GM23338 (cell line): ENCODE measurements around the gene FHDC1. TPM values are rescaled to one million over a fixed set of nuclear protein-coding genes. Genes with fewer than 3 reads are reported as not detected.

Experiments used
- ATAC-seq: fragments of 200-7000 bp; cut with Tn5 transposase; 3 replicates; pipeline ENCODE4 v1.9.1; 2020
- DNase-seq: peaks from one replicate; pipeline ENCODE4 v3.0.0-alpha.2; 2015; ENCODE audit warnings: low spot score
- H2AFZ ChIP-seq: fragments of 200-600 bp; sonication (generic); 2 replicates; pipeline ENCODE4 v1.8.0; 2016; ENCODE audit warnings: antibody characterized with exemption, mild to moderate bottlenecking, moderate library complexity
- H3F3A ChIP-seq: fragments of 200-600 bp; sonication (generic); replicated peaks from 2 replicates; pipeline ENCODE4 v1.8.0; 2017; ENCODE audit warnings: antibody characterized with exemption, mixed run types, low read depth
- H3K27ac ChIP-seq: fragments of 200-600 bp; sonication (generic); 2 replicates; pipeline ENCODE4 v1.6.1; 2016; ENCODE audit warnings: low read depth
- H3K27me3 ChIP-seq: fragments of 200-600 bp; sonication (generic); 2 replicates; pipeline ENCODE4 v1.8.0; 2016; ENCODE audit warnings: mild to moderate bottlenecking, mixed run types, moderate library complexity; ENCODE audit not compliant: insufficient read depth
- H3K36me3 ChIP-seq: fragments of 200-600 bp; sonication (generic); 2 replicates; pipeline ENCODE4 v1.8.0; 2016; ENCODE audit warnings: mild to moderate bottlenecking; ENCODE audit not compliant: insufficient read depth
- H3K4me1 ChIP-seq: fragments of 200-600 bp; sonication (generic); 2 replicates; pipeline ENCODE4 v1.8.0; 2016; ENCODE audit warnings: mild to moderate bottlenecking, moderate library complexity; ENCODE audit not compliant: insufficient read depth
- H3K4me2 ChIP-seq: fragments of 200-600 bp; sonication (generic); 2 replicates; pipeline ENCODE4 v1.7.1; 2017; ENCODE audit warnings: mixed run types
- H3K4me3 ChIP-seq: fragments of 200-600 bp; sonication (generic); 2 replicates; pipeline ENCODE4 v1.6.1; 2016; ENCODE audit warnings: mixed run types
- H3K79me2 ChIP-seq: fragments of 200-600 bp; sonication (generic); replicated peaks from 2 replicates; pipeline ENCODE4 v1.8.0; 2017; ENCODE audit warnings: mild to moderate bottlenecking; ENCODE audit not compliant: insufficient read depth
- H3K9me2 ChIP-seq: fragments of 200-600 bp; sonication (generic); 2 replicates; pipeline ENCODE4 v1.8.0; 2017; ENCODE audit not compliant: insufficient read depth
- H4K20me1 ChIP-seq: fragments of 200-600 bp; sonication (generic); replicated peaks from 2 replicates; pipeline ENCODE4 v1.8.0; 2017; ENCODE audit warnings: mild to moderate bottlenecking; ENCODE audit not compliant: insufficient read depth
- H3K27ac Mint-ChIP-seq: 2 replicates; pipeline ENCODE4 v1.8.0; 2020; ENCODE audit warnings: inconsistent platforms, mild to moderate bottlenecking, moderate library complexity, mixed read lengths
- H3K27me3 Mint-ChIP-seq: 3 replicates; pipeline ENCODE4 v1.8.0; 2022; ENCODE audit warnings: low read depth, mild to moderate bottlenecking, moderate library complexity, mixed read lengths, inconsistent platforms; ENCODE audit not compliant: insufficient read depth, poor library complexity
- H3K36me3 Mint-ChIP-seq: 3 replicates; pipeline ENCODE4 v1.8.0; 2021; ENCODE audit warnings: low read depth, mild to moderate bottlenecking, inconsistent platforms, moderate library complexity, mixed read lengths
- H3K4me1 Mint-ChIP-seq: 3 replicates; pipeline ENCODE4 v1.8.0; 2020; ENCODE audit warnings: mild to moderate bottlenecking, inconsistent platforms, mixed read lengths
- H3K4me3 Mint-ChIP-seq: 3 replicates; pipeline ENCODE4 v1.8.0; 2021; ENCODE audit warnings: moderate library complexity, mild to moderate bottlenecking, inconsistent platforms, mixed read lengths
- H3K9me3 Mint-ChIP-seq: 3 replicates; pipeline ENCODE4 v1.8.0; 2020; ENCODE audit warnings: moderate library complexity, mild to moderate bottlenecking, inconsistent platforms, mixed read lengths
- CREB1 ChIP-seq: fragments of 250-450 bp; sonication (Bioruptor Pico); IDR thresholded peaks from 2 replicates; pipeline ENCODE4 v1.5.0; 2020; ENCODE audit warnings: low read depth, mild to moderate bottlenecking, moderate library complexity
- EZH2phosphoT487 ChIP-seq: fragments of 200-600 bp; sonication (generic); IDR thresholded peaks from one replicate; pipeline ENCODE4 v1.8.1; 2018; ENCODE audit warnings: antibody characterized with exemption; ENCODE audit not compliant: unreplicated experiment
- NANOG ChIP-seq: IDR thresholded peaks from 2 replicates; pipeline ENCODE4 v1.6.1; 2016; ENCODE audit warnings: antibody characterized with exemption, borderline replicate concordance
- POLR2AphosphoS5 ChIP-seq: IDR thresholded peaks from 2 replicates; pipeline ENCODE4 v1.6.1; 2016; ENCODE audit warnings: antibody characterized with exemption, low read depth
- REST ChIP-seq: IDR thresholded peaks from one replicate; pipeline ENCODE4 v1.6.1; 2018; ENCODE audit warnings: antibody characterized with exemption; ENCODE audit not compliant: unreplicated experiment
- STAT1 ChIP-seq: IDR thresholded peaks from one replicate; pipeline ENCODE4 v1.6.1; 2016; ENCODE audit warnings: antibody characterized with exemption; ENCODE audit not compliant: unreplicated experiment
- ZNF114 ChIP-seq: fragments of 250-450 bp; sonication (Bioruptor Pico); IDR thresholded peaks from 2 replicates; pipeline ENCODE4 v1.5.0; 2020; ENCODE audit warnings: mild to moderate bottlenecking, moderate library complexity
- ZNF331 ChIP-seq: fragments of 250-450 bp; sonication (Bioruptor Pico); IDR thresholded peaks from 2 replicates; pipeline ENCODE4 v1.5.0; 2020; ENCODE audit warnings: low read depth, mild to moderate bottlenecking, moderate library complexity
- polyA plus RNA-seq: library from polyadenylated mRNA; unstranded; fragments of >200 nt; fragmentation: Nextera tagmentation; extraction: Ambion mirVana; gene quantifications from 2 replicates; pipeline ENCODE4 v1.2.1, GENCODE V29; 2016
- total RNA-seq: library from RNA; depleted of rRNA; stranded (reverse); fragments of >200 nt; shearing (Covaris generic); gene quantifications from 2 replicates; pipeline ENCODE4 v1.2.3, GENCODE V29; 2014
- TF ChIP-seq, protein P1 (sequence below): IDR thresholded peaks from 2 replicates; pipeline ENCODE4 v1.6.1; 2016; ENCODE audit warnings: antibody characterized with exemption

Gene FHDC1
- total and polyA plus RNA-seq, 2 experiments from 2014 or later, result 9.5 to 22.8 TPM

DNA sequence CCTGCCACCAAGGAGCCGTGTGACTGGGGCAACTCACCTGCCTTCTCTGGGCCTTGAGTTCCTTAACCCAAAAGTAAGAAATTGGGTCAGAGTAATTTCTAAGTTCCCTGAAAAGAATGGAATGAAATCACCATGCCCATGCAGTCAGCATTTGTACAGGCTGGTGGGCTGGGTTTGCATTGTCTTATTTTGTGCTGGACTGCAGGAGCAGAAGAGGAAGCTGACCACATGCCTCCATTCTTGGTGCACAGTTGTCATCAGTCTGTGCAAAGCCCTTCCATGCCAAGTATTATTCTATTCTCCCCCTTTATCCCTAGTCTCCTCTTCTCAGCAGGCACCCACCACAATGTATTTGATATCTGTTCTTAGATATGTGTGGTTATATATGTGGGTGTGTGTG is 56.3 kb downstream of the FHDC1 start:
- no peak for DNase-seq
- Histone ChIP-seq H4K20me1 (no peaks in the 10 kb centered on the region), H3F3A (no peaks in the 10 kb centered on the region), H3K9me2 (peaks cover 6% of the 10 kb centered on the region; the same call in 1 of the 2 replicates), H2AFZ (no peak overlapping the region), H3K36me3 (no peaks in the 10 kb centered on the region), H3K4me2 (no peak overlapping the region), H3K4me1 (peaks cover 9% of the 10 kb centered on the region; the same call in 1 of the 2 replicates), H3K27me3 (no peaks in the 10 kb centered on the region), H3K79me2 (no peaks in the 10 kb centered on the region), H3K27ac (no peak overlapping the region), H3K4me3 (no peak overlapping the region)
- ATAC-seq, result no peak
- no peaks in the 10 kb centered on the region for H3K9me3 Mint-ChIP-seq
- H3K36me3 Mint-ChIP-seq, result no peaks in the 10 kb centered on the region; the same call in 2 of the 3 replicates
- TF ChIP-seq CREB1 (CRISPR knock-in tag) (no peak), ZNF114 (CRISPR knock-in tag) (no peak), EZH2phosphoT487 (no peak), REST (no peak), STAT1 (no peak), POLR2AphosphoS5 (no peak)
- TF ChIP-seq, protein P1, sequence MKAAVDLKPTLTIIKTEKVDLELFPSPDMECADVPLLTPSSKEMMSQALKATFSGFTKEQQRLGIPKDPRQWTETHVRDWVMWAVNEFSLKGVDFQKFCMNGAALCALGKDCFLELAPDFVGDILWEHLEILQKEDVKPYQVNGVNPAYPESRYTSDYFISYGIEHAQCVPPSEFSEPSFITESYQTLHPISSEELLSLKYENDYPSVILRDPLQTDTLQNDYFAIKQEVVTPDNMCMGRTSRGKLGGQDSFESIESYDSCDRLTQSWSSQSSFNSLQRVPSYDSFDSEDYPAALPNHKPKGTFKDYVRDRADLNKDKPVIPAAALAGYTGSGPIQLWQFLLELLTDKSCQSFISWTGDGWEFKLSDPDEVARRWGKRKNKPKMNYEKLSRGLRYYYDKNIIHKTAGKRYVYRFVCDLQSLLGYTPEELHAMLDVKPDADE, result no peak
- peaks cover 18% of the 10 kb centered on the region for H3K4me1 Mint-ChIP-seq
- no peak overlapping the region for H3K27ac Mint-ChIP-seq
- no peak overlapping the region for H3K4me3 Mint-ChIP-seq
- peaks cover 9% of the 10 kb centered on the region for H3K27me3 Mint-ChIP-seq

- H3K27ac ChIP-seq, result no peak overlapping the region
Observed at GRCh38 chr4:152994038-152994437, 57.9 kb downstream of the FHDC1 start.

More at GRCh38 chr4:152994038-152994437, 57.9 kb downstream of the FHDC1 start:
- Histone ChIP-seq H3K4me1 (peaks cover 9% of the 10 kb centered on the region; the same call in 1 of the 2 replicates), H3K27me3 (no peaks in the 10 kb centered on the region), H3K9me2 (peaks cover 6% of the 10 kb centered on the region), H4K20me1 (no peaks in the 10 kb centered on the region), H3K4me3 (no peak overlapping the region), H3K4me2 (no peak overlapping the region), H3K79me2 (no peaks in the 10 kb centered on the region), H2AFZ (no peak overlapping the region), H3K36me3 (no peaks in the 10 kb centered on the region), H3F3A (no peaks in the 10 kb centered on the region)
- H3K4me3 Mint-ChIP-seq, result no peak overlapping the region
- DNase-seq (no peak), ATAC-seq (no peak)
- H3K27ac Mint-ChIP-seq, result no peak overlapping the region
- no peaks in the 10 kb centered on the region for H3K9me3 Mint-ChIP-seq
- H3K27me3 Mint-ChIP-seq, result peaks cover 7% of the 10 kb centered on the region
- H3K36me3 Mint-ChIP-seq, result no peaks in the 10 kb centered on the region; the same call in 2 of the 3 replicates
- no peak for TF ChIP-seq ZNF331 (CRISPR knock-in tag)
- TF ChIP-seq NANOG, result no peak
- peaks cover 21% of the 10 kb centered on the region for H3K4me1 Mint-ChIP-seq
